T-helper 9 cell (primary cell): Measurements from ENCODE around the gene FNDC3B.
"Not testable (repeated sequence)": the region's sequence is repeated elsewhere in the genome, so short reads cannot be mapped to it uniquely, and the experiment has no call there.

Experiments
- DNase-seq: peaks from one replicate; pipeline ENCODE4 v3.0.0-alpha.2; 2020

FNDC3B gene

DNA sequence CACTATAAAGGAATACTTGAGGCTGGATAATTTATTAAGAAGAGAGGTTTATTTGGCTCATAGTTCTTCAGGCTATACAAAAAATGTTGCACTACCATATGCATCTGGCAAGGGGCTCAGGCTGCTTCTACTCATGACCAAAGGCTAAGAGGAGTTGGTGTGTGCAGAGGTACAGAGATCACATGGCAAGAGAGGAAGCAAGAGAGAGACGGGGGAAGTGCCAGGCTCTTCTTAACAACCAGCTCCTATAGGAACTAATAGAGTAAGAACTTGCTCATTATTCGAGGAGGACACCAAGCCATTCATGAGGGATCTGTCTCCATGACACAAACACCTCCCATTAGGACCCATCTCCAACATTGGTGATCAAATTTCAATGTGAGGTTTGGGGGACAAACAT lies 6.0 kb upstream of the FNDC3B start:
- no peak for DNase-seq

DNA sequence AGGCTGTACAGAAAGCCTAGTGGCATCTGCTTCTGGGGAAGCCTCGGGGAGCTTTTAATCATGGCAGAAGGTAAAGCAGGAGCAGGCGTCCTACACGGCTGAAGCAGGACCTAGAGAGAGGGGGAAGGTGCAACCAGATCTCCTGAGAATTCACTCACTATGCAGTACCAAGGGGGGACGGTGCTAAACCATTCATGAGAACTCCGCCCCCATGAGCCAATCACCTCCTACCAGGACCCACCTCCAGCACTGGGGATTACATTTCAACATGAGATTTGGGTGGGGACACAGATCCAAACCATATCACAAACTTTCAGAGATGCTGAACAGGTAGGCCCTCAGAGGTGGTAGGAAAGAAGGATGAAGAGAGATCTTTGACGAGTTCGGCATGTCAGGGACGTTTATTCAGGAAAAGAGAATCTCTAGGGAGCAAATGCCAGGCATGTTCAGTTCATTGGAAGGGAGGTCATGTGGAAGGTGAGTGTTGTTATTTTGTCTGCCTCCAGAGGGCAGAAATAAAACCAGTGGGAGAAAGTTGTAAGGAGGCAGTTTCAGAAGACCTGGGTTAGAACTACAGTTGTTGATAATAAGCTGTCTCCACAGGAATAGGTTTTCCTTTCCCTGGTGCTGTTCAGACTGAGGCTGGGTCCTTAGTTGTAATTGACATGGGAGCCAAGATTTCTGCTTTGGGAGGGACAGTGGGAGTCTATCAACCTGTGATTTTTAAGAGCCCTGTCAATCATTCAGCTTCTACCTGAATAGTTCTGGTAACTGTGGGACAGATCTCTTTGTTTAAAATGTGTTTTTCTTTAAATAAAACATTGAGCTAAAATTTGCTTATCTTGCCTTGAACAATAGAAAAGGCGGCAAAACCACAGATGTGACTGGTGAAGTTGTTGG lies 4.3 kb upstream of the FNDC3B start:
- DNase-seq, result no peak

DNA sequence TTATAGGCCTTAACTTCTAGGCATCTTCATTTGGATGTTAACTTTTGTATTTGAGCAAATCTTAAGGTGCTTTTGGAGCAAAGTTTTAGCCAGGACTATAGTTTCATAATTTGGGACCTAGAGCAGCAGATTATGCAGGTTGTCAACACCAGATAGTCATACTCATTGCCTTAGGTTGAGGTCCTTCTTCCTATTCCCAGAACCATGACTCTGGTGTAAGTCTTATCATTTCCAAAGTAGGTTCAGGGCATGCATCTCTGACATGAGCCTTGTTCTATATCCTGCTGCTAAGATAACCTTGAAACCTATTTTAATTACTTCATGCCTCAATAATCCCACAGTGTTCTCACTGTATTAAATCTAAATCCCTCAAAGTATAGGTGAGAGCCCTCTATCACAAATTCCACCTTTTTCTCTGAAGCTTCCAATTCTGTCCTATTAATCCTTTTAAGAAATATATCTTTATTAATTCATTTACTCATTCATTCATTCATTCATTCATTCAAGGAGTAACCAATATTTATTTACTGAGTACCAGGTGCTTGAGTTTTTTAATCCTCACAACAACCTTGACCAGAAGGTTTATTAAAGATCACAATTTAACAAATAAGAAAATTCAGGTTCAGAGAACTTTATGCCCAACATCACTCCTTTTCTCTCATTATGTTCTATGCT lies 2.7 kb upstream of the FNDC3B start:
- DNase-seq, result no peak

DNA sequence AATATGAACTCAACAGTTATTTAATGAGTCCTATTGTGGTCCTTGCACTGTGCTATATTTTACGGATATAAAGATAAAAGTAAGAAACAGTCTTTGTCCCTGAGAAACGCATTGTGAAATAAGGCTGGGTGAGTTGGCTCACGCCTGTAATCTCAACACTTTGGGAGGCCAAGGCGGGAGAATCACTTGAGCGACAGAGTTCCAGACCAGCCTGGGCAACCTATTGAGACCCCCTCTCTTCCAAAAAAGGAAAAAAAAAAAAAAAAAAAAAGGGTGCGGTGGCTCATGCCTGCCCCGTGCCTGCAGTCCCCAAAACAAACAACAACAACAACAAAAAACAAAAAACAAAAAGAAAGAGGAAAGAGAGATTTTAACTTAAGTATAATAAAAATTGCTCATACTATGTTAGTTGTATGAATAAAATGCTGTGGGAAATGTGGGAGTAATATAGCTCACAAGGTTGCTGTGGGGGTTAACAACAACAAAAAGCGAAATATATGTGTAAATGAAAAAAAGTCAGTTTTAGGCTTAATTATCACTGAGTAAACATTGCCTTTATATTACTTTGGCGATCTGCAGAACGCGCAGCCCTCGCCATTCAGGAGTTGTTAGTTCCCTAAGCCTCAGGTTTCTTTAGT lies 461 bp upstream of the FNDC3B start:
- DNase-seq, result no peak

DNA sequence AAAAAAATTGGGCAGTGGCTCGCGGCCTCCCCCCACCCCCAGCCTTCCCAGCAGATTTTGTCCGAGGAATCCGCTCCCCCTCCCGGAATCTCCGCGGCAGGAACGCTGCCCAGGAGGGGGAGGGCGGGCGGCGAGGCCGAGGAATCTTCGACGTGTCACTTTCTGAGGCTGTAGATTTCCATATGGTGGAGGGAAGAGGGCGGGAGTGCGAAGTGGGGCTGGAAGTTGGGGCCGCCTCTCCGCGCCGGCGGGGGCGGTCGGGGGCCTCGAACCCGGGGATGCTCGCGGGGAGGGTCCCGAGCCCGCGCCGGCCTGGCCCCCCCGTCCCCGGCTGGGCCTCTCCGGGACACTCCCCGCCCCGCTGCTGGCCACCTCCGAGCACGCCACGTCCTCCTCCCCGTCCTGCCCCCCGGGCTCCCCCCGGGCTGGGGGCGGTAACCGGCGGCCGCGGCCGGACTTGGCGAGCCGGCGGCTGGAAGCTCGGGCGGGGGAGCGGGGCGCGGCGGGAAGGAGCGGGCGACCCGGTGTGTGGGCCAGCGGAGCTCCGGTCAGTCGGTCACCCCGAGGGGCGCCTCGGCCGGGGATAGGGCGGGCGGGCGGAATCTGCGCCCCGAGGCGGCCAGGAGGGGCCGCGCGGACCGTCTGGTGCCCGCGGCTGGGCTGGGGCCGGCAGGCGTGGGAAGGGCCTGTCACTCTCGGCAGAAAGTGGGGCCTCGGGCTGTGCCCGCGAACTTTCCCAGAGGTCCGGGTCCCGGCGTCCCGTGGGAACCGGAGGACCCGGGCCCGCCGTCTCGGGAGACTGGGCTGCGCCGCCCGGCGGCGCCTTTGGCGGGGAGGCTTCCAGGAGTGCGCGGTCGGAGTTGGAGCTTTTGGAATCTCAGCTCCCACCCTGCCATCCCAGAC lies 951 bp downstream of the FNDC3B start:
- DNase-seq, result peak; percentile 26

DNA sequence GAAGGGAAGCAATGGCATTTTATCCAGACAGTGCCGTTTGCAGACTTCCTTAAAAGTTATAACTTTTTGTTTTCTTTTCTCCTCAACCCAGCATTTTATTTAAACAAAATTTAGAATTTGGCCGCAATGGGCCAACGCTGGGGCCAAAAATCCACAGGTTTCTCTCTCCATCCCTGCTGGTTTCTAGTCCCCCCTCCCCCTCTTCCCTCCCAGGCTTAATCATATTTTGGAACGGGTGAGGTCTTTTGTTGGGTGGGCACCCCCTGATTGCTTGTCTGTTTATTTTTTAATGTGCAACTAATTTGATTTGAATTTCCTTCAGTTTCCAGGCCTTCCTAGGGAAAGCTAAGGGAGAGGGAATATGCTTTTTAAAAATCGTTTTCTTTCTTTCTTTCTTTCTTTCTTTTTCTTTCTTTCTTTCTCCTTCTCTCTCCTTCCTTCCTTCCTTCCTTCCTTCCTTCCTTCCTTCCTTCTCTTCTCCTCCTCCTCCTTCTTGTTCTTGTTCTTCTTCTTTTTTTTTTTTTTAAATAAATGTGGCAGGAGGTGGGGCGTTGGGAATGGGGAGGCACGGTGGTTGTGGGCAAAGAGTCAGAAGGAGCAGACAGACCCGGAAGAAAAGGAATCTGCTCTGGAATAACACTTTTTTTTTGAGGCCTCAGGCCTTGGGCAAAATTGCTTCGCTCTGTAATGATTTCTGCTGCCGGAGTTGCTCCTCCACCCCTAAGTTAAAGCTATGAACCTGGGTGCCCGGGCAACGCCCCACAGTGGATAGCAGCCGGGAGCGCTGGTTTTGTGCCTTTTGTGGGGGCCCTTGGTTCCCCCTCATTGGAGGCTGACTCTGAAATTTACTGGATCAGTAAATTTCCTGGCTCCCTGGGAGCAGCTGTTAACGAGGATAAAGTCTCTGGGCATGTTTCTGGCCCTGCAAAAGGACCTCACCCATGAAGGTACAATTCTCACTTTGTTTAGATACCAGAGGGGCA lies 1.9 kb downstream of the FNDC3B start:
- DNase-seq, result no peak

DNA sequence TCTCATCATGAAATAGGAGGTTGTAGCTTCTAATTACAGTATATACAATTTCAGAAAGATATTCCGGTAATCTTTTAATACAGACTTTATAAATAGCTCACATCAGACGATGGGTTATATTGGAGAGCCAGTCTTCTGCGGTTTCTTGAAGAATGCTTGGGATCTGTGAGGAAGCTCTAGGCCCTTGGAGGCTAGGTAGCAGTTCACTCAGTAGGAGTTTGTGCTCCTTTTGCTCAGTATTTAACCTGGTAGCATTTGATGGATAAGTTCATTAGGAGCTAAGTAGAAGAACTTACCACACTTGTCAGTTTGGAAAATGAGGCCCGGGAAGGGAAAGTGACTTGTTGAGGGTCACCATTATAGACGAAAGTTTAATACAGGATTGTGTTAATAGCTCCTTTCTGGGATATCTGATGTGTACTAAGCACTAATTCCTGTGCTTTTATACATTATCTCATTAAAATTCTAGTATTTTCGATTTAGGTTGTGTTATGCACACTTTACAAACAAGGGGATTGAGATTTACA lies 2.8 kb downstream of the FNDC3B start:
- no peak for DNase-seq

DNA sequence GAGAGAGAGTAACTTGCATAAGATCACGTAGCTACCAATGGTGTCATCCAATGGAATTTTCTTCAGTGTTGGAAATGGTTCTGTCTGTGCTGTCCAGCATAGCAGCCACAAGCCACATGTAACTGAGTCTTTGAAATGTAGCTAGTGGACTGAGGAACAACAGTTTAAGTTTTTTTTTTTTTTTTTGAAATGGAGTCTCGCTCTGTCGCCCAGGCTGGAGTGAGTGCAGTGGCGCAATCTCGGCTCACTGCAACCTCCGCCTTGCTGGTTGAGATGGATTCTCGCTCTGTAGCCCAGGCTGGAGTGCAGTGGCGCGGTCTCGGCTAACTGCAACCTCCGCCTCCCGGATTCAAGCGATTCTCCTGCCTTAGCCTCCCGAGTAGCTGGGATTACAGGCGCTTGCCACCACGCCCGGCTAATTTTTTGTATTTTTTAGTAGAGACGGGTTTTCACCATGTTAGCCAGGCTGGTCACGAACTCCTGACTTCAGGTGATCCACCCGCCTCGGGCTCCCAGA lies 3.3 kb downstream of the FNDC3B start:
- not testable (repeated sequence) for DNase-seq

DNA sequence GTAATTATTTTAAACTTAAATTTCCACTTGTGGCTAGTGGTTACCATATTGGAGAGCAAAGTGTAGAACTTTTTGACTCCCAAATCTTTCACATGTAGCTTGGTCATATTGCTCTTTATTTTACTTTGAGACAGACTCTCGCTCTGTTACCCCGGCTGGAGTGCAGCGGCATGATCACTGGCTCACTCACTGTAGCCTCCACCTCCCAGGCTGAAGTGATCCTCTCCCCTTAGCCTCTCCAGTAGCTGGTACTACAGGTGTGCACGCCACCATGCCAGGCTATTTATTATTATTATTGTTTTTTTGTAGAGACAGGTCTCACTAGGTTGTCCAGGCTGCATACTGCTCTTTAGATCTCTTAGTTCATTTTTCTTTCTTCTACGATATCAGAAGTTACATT lies 3.9 kb downstream of the FNDC3B start:
- no peak for DNase-seq

DNA sequence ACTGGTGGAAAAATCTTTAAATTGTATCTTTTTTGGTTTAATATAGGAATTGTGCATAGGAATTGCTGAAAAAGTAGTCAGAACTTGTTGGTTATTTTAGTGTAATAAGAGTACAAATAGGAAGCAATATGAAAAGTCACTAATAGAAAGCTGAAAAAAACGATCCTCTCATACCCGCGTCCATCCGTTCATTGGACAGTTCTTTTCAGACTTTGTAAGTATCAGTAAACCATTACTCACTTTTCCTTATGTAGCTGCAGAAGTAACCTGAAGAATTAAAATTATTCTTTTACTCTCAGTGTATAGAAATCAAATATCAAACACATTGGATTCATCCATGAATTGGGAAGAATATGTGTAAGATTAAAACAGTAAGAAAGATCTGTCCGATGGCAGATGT lies 4.4 kb downstream of the FNDC3B start:
- DNase-seq, result no peak

DNA sequence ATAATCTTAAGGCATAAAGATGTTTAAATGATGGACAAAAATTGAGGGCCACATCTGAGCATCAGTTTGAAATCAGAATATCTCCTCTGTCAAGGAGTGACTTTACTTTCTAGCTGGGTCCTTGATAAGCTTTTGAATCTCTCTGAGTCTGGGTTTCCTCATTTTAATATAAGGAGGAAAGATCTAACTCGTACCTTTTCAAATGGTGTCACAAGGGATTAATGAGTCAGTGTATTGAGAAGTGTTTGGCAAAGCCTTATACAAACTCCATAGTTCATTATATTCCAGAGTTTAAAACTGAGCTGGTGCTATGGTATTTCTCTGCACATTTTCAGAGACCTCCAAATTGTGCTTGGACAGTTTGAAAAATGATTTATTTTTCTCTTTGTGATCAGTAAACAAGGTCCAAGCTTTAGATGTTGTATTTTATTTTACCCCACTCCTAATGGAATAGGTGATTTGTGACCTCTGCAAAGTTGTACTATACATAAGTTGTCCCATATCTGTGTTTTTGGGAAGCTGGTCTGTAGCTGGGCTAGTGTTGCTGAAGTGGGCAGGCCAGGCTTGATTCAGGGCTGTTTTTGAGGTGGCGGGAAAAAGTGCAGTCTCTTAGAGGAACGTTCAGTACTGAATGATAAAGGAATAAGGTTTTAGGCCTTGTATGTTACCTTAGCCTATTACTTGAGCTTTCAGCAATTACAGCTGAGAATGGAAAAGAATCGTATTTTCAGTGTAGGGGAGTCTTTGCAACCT lies 5.6 kb downstream of the FNDC3B start:
- DNase-seq, result no peak

DNA sequence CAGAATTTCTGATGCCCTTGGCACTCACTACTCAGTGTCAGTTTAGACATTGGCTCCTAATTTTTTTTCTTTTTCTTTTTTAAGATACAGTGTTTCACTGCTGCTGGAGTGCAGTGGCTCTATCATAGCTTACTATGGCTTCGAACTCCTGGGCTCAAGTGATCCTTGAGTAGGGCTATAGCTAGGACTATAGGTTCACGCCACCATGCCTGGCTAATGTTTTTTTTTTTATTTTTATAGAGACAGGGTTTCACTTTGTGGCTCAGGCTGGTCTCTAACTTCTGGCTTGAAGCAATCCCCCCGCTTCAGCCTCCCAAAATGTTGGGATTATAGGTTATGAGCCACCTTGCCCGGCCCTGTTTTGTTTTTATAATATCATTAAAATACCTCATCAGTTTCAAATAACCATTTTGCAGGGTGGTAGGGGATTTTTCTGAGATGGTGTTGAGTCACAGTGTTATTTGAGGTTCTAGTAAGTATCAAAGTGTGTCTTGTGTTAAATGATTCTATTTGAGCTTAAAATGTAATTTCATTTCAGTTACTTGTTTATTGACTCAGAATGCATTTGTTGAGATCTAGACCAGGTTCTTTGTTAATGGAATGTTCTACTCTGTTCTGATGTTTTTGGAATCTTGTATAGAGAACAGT lies 7.0 kb downstream of the FNDC3B start:
- no peak for DNase-seq

DNA sequence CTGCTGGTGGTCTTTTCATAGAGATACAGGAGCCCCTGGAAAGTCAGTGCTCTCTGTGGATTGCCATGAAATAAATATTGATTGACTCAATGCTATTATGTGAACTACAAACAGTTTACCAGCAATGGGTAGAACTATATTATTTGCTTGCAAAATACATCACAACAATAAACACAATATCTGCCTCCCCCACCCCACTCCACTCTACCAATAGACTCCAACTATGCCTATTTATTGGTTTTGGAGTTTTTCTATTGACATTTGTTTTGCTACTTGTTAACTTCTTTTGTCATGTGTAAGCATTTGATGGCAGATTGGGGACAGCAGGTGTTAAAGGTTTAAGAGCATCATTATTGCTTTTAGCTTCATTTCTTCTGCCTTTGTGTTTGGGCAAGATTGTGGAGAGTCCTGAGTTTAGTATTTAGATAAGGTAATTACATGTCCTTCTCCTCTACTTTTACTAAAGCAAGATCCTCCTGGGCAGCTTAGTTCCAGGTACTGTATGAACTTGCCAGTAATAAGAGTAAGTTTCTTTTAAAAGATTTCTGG lies 8.3 kb downstream of the FNDC3B start:
- no peak for DNase-seq

DNA sequence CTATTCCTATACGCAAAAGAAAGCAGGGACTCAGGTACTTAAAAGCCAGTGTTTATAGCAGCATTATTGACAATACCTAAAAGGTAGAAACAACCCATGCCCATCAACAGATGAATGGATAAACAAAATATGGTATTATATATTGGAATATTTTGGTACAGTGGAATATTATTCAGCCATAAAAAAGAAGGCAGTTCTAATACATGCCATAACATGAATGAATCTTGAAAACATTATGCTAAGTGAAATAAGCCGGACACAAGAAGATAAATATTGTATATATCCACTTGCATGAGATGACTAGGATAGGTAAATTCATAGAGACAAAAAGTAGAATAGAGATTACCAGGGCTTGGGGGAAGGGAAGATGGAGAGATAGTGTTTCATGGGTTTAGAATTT lies 9.2 kb downstream of the FNDC3B start:
- no peak for DNase-seq

DNA sequence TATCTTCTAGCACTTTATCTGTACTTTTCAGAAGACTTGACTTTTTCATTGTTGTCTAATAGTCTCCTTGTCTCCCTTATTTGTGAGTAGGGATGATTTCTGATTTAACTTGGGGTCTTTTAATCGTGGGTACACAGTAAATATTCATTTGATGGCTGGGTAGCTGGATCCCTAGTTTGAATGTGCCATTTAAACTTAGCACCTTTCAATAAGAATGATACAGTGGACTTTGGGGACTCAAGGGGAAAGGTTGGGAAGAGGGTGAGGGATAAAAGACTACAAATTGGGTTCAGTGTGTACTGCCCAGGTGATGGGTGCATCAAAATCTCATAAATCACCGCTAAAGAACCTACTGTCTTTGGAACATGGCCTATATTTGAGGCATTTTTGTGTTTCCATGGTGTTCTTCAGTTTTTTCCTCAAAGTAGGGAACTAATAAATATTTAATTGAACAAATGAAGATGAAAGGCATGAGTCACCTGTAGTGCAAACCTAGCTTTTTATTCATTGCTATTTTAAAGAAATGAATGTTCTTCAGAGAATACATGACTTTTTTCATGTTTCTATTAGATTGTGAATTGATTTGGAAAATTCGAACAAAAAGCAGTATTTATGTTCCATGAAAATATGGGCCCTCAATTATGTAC lies 12.1 kb downstream of the FNDC3B start:
- no peak for DNase-seq

DNA sequence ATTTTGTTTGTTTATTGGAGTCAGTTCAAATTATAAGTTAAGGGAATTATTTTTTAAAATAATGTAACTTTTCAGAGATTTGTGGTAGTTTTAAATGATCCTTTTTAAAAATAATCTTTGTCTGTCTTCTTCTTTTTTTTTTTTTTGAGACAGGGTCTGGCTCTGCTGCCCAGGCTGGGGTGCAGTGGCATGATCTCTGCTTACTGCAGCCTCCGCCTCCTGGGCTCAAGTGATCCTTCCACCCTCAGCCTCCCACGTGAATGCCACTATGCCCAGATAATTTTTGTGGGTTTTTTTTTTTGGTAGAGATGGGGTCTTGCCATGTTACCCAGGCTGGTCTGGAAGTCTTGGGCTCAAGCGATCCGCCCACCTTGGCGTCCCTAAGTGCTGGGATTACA lies 12.6 kb downstream of the FNDC3B start:
- no peak for DNase-seq

DNA sequence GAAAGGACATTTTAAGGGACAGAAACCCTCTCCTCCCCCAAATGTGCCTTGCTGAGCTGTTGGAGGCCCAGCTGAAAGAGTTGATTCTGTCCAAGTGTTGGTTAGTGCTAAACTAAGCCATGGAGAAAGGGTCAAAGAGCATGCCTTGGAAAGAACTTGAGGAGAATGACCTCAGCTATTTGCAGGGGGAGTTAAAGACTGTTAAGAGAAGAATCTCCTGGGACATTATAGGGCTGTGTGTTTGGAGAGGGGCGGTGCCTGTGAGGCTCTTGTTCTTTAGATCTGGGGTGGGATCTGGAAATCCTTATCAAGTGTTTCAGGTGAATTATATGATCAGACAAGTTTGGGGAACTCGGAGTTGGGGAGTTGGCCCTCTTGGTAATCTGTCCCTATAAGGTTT lies 13.0 kb downstream of the FNDC3B start:
- DNase-seq, result no peak

DNA sequence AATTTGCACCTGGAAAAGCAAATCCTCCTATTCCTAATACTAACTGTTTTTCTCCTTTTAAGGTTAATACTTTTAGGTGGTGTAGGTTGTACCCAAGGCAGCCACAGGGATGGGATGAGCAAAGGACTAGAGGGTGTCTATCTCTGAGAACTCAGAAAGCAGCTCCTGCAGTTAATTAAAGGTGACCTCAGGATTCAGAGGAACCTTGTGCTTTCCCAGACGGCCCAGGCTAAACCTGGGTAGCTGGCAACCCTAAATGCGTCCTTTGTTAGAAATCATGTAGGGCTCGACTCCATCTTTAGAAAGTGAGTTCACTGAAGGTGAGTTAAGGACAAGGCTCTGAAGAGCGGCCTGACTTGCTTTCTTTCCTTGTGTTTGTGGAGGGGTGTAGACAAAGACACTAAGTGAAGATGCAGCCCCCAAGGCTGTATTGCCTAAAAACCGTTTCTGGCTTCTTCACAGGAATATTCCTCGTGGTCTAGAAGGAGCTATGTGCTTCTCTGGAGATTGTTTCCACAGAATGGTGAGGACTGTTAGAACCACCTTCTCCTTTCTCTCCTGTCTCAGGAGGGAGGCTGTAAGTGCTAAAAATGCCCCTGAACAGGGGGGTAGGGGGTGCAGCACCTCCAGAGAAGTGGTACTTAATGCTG lies 14.9 kb downstream of the FNDC3B start:
- no peak for DNase-seq
